H9 (cell line): ENCODE results near the gene CCDC175. TPM values are rescaled to one million over a fixed set of nuclear protein-coding genes. Genes with fewer than 3 reads are reported as not detected.

Source experiments
- DNase-seq: peaks from one replicate; pipeline ENCODE4 v3.0.0-alpha.2; 2017
- H2AFZ ChIP-seq: one replicate; pipeline ENCODE4 v1.6.1; 2013; ENCODE audit warnings: mild to moderate bottlenecking, low read length, control low read depth, moderate library complexity
- H2AK5ac ChIP-seq: 2 replicates; pipeline ENCODE4 v1.6.1; 2013; ENCODE audit warnings: low read length, control low read depth, mixed read lengths; ENCODE audit not compliant: insufficient read length
- H2BK120ac ChIP-seq: one replicate; pipeline ENCODE4 v1.6.1; 2013; ENCODE audit warnings: low read depth, mild to moderate bottlenecking, low read length, control low read depth, inconsistent platforms; ENCODE audit not compliant: poor library complexity, severe bottlenecking
- H2BK12ac ChIP-seq: 2 replicates; pipeline ENCODE4 v1.6.1; 2013; ENCODE audit warnings: low read length, control low read depth, mixed read lengths, low read depth; ENCODE audit not compliant: insufficient read length
- H2BK15ac ChIP-seq: 2 replicates; pipeline ENCODE4 v1.6.1; 2013; ENCODE audit warnings: low read depth, low read length, control low read depth
- H2BK20ac ChIP-seq: one replicate; pipeline ENCODE4 v1.6.1; 2013; ENCODE audit warnings: low read depth, mild to moderate bottlenecking, low read length, control low read depth, inconsistent platforms; ENCODE audit not compliant: poor library complexity, severe bottlenecking
- H2BK5ac ChIP-seq: 2 replicates; pipeline ENCODE4 v1.6.1; 2013; ENCODE audit warnings: low read length, control low read depth, mixed read lengths; ENCODE audit not compliant: insufficient read length
- H3K14ac ChIP-seq: 2 replicates; pipeline ENCODE4 v1.6.1; 2013; ENCODE audit warnings: low read length, control low read depth; ENCODE audit not compliant: insufficient read depth
- H3K18ac ChIP-seq: 2 replicates; pipeline ENCODE4 v1.6.1; 2013; ENCODE audit warnings: low read depth, mild to moderate bottlenecking, mixed read lengths, low read length, control low read depth; ENCODE audit not compliant: insufficient read length
- H3K23ac ChIP-seq: 2 replicates; pipeline ENCODE4 v1.6.1; 2013; ENCODE audit warnings: low read length, control low read depth, mixed read lengths, low read depth; ENCODE audit not compliant: insufficient read length
- H3K23me2 ChIP-seq: 2 replicates; pipeline ENCODE4 v1.6.1; 2013; ENCODE audit warnings: low read depth, mild to moderate bottlenecking, mixed read lengths, low read length, control low read depth; ENCODE audit not compliant: insufficient read length, poor library complexity, severe bottlenecking
- H3K27ac ChIP-seq: 2 replicates; pipeline ENCODE4 v1.5.1; 2013; ENCODE audit warnings: low read length, control low read depth, mixed read lengths, low read depth; ENCODE audit not compliant: insufficient read length
- H3K27me3 ChIP-seq: 2 replicates; pipeline ENCODE4 v1.6.1; 2013; ENCODE audit warnings: low read length, control low read depth, inconsistent platforms; ENCODE audit not compliant: insufficient read depth
- H3K4ac ChIP-seq: 2 replicates; pipeline ENCODE4 v1.6.1; 2013; ENCODE audit warnings: low read depth, mild to moderate bottlenecking, control low read depth, inconsistent platforms, low read length, moderate library complexity
- H3K4me1 ChIP-seq: 2 replicates; pipeline ENCODE4 v1.6.1; 2013; ENCODE audit warnings: low read length, control low read depth, inconsistent platforms; ENCODE audit not compliant: insufficient read depth
- H3K4me2 ChIP-seq: 2 replicates; pipeline ENCODE4 v1.6.1; 2013; ENCODE audit warnings: low read length, control low read depth, mixed read lengths; ENCODE audit not compliant: insufficient read length, insufficient read depth
- H3K56ac ChIP-seq: 2 replicates; pipeline ENCODE4 v1.6.1; 2013; ENCODE audit warnings: low read depth, mild to moderate bottlenecking, mixed read lengths, low read length, control low read depth; ENCODE audit not compliant: insufficient read length
- H3K79me1 ChIP-seq: 2 replicates; pipeline ENCODE4 v1.6.1; 2013; ENCODE audit warnings: low read depth, mild to moderate bottlenecking, moderate library complexity, low read length, control low read depth, inconsistent platforms; ENCODE audit not compliant: insufficient read depth, poor library complexity, severe bottlenecking
- H3K79me2 ChIP-seq: 2 replicates; pipeline ENCODE4 v1.6.1; 2013; ENCODE audit warnings: low read length, control low read depth, inconsistent platforms; ENCODE audit not compliant: insufficient read depth
- H3K9ac ChIP-seq: 2 replicates; pipeline ENCODE4 v1.6.1; 2013; ENCODE audit warnings: low read length, control low read depth, mixed read lengths; ENCODE audit not compliant: insufficient read length; ENCODE audit errors: extremely low read depth
- H3K9me3 ChIP-seq: one replicate; pipeline ENCODE4 v1.6.1; 2013; ENCODE audit warnings: low read depth, low read length, inconsistent platforms; ENCODE audit not compliant: control insufficient read depth
- H3T11ph ChIP-seq: one replicate; pipeline ENCODE4 v1.6.1; 2013; ENCODE audit warnings: mild to moderate bottlenecking, low read length, control low read depth, inconsistent platforms
- H4K20me1 ChIP-seq: one replicate; pipeline ENCODE4 v1.6.1; 2013; ENCODE audit not compliant: control insufficient read depth, insufficient read length, insufficient read depth
- H4K5ac ChIP-seq: 2 replicates; pipeline ENCODE4 v1.6.1; 2013; ENCODE audit warnings: low read depth, mild to moderate bottlenecking, mixed read lengths, low read length, control low read depth; ENCODE audit not compliant: insufficient read length
- H4K8ac ChIP-seq: replicated peaks from 2 replicates; pipeline ENCODE4 v1.6.1; 2013; ENCODE audit warnings: low read length, control low read depth, mixed read lengths, low read depth; ENCODE audit not compliant: insufficient read length
- H4K91ac ChIP-seq: 2 replicates; pipeline ENCODE4 v1.6.1; 2013; ENCODE audit warnings: low read depth, mild to moderate bottlenecking, moderate library complexity, mixed read lengths, low read length, control low read depth; ENCODE audit not compliant: insufficient read length
- H3K27ac Mint-ChIP-seq, 3 experiments: 2 replicates in 2 of 3; 3 replicates in 1 of 3; pipeline ENCODE4 v1.8.0; 2020 to 2021; ENCODE audit warnings: mixed read lengths in 3 of 3, mild to moderate bottlenecking in 1 of 3, moderate library complexity in 1 of 3
- H3K27me3 Mint-ChIP-seq: 2 replicates; pipeline ENCODE4 v1.8.0; 2021; ENCODE audit warnings: low read depth, mild to moderate bottlenecking, moderate library complexity, mixed read lengths
- H3K36me3 Mint-ChIP-seq, 3 experiments: 2 replicates in 2 of 3; 3 replicates in 1 of 3; pipeline ENCODE4 v1.8.0; 2020 to 2021; ENCODE audit warnings: low read depth in 3 of 3, mixed read lengths in 3 of 3; ENCODE audit not compliant: insufficient read depth in 1 of 3
- H3K4me1 Mint-ChIP-seq, 2 experiments: 2 replicates each; pipeline ENCODE4 v1.8.0; 2020; ENCODE audit warnings: mixed read lengths in 2 of 2
- H3K4me3 Mint-ChIP-seq, 2 experiments: 2 replicates in 1 of 2; 3 replicates in 1 of 2; pipeline ENCODE4 v1.8.0; 2020 to 2021; ENCODE audit warnings: mild to moderate bottlenecking in 2 of 2, mixed read lengths in 2 of 2, moderate library complexity in 1 of 2
- H3K9me3 Mint-ChIP-seq, 2 experiments: 2 replicates in 1 of 2; 3 replicates in 1 of 2; pipeline ENCODE4 v1.8.0; 2020; ENCODE audit warnings: mild to moderate bottlenecking in 2 of 2, mixed read lengths in 2 of 2, moderate library complexity in 1 of 2
- CTCF ChIP-seq: fragments of 200-600 bp; sonication (generic); conservative IDR thresholded peaks from 3 replicates; pipeline ENCODE4 v1.8.0; 2021; ENCODE audit warnings: antibody characterized with exemption, mild to moderate bottlenecking
- WGBS: extraction: QIAGEN DNeasy Blood & Tissue Kit; methylation state at CpG from one replicate; pipeline ENCODE4 v1.1.7; 2013; ENCODE audit warnings: missing lambda C conversion rate, low lambda C conversion rate, mixed read lengths; ENCODE audit not compliant: insufficient read length; ENCODE audit errors: extremely low coverage; 5-methylcytosine and 5-hydroxymethylcytosine counted together
- total RNA-seq: library from RNA; stranded (reverse); gene quantifications from 2 replicates; pipeline ENCODE4 v1.2.1, GENCODE V29; 2021

Gene CCDC175
- total RNA-seq, 1 experiment from 2014 or later, result 0.09 TPM

- Histone ChIP-seq H3K23ac (no peak overlapping the region), H4K20me1 (no peaks in the 10 kb centered on the region), H3K4me1 (no peaks in the 10 kb centered on the region), H4K8ac (no peak overlapping the region), H3K4ac (no peak overlapping the region), H3K27ac (no peak overlapping the region), H3K79me1 (no peaks in the 10 kb centered on the region), H3K18ac (no peak overlapping the region), H2BK15ac (no peak overlapping the region), H2BK12ac (no peak overlapping the region), H3K23me2 (no peaks in the 10 kb centered on the region), H2AFZ (no peak overlapping the region), H3K56ac (no peak overlapping the region), H3K79me2 (no peaks in the 10 kb centered on the region), H2BK20ac (no peak overlapping the region), H3T11ph (no peak overlapping the region), H4K5ac (no peak overlapping the region), H3K4me2 (no peak overlapping the region), H4K91ac (no peak overlapping the region), H2BK120ac (no peak overlapping the region), H3K9ac (no peak overlapping the region), H3K27me3 (no peaks in the 10 kb centered on the region), H3K9me3 (no peaks in the 10 kb centered on the region), H2BK5ac (no peak overlapping the region), H3K14ac (no peak overlapping the region), H2AK5ac (no peak overlapping the region)
- Mint-ChIP-seq H3K9me3 (no peaks in the 10 kb centered on the region; a peak in 2 of 5 replicates), H3K27me3 (no peaks in the 10 kb centered on the region), H3K27ac (peak overlapping the region in 1 of 3 experiments; percentile 18; a peak in 1 of 7 replicates), H3K4me1 (peaks cover 14 to 17% of the 10 kb centered on the region in 2 experiments), H3K36me3 (no peaks in the 10 kb centered on the region), H3K4me3 (no peak overlapping the region)
- WGBS, result no CpG with 5 or more reads among the region's 7 CpGs
- DNase-seq, result no peak
- no peak for TF ChIP-seq CTCF
Observed at GRCh38 chr14:59543873-59544272, 32.7 kb downstream of the CCDC175 start.
